Natural killer cell (primary cell): ENCODE measurements around the gene SPIRE1. TPM values are rescaled to one million over a fixed set of nuclear protein-coding genes. Genes with fewer than 3 reads are reported as not detected.

ENCODE experiments used
- ATAC-seq, 3 donors: fragments of 150-1000 bp in 2 of 3; fragments of 200-7000 bp in 1 of 3; cut with Tn5 transposase; 1 replicate in 1 of 3; 2 replicates in 2 of 3; pipeline ENCODE4 v1.10.0; 2021; ENCODE audit warnings: mild to moderate bottlenecking in 2 of 3, moderate library complexity in 2 of 3
- DNase-seq, 2 donors: peaks; one replicate each; pipeline versions ENCODE4 v3.0.0 to v3.0.0-alpha.2; 2013 to 2021; ENCODE audit warnings: mixed read lengths in 1 of 2
- H3K27ac ChIP-seq: one replicate; pipeline ENCODE4 v1.5.1; 2013; ENCODE audit warnings: mild to moderate bottlenecking, low read length
- H3K27me3 ChIP-seq: one replicate; pipeline ENCODE4 v1.6.1; 2013; ENCODE audit warnings: low read length; ENCODE audit not compliant: control insufficient read depth, insufficient read depth
- H3K36me3 ChIP-seq: one replicate; pipeline ENCODE4 v1.6.1; 2013; ENCODE audit warnings: low read length; ENCODE audit not compliant: control insufficient read depth, insufficient read depth
- H3K4me1 ChIP-seq: one replicate; pipeline ENCODE4 v1.6.1; 2013; ENCODE audit warnings: low read length; ENCODE audit not compliant: control insufficient read depth, insufficient read depth
- H3K4me3 ChIP-seq: one replicate; pipeline ENCODE4 v1.5.1; 2013; ENCODE audit warnings: low read length
- H3K9me3 ChIP-seq: one replicate; pipeline ENCODE4 v1.6.1; 2013; ENCODE audit warnings: low read length; ENCODE audit not compliant: control insufficient read depth, insufficient read depth
- H3K27ac Mint-ChIP-seq, 2 donors: one replicate each; pipeline ENCODE4 v1.8.0; 2022; ENCODE audit warnings: mild to moderate bottlenecking in 2 of 2, mixed read lengths in 2 of 2, moderate library complexity in 1 of 2
- H3K27me3 Mint-ChIP-seq, 2 donors: one replicate each; pipeline ENCODE4 v1.8.0; 2022; ENCODE audit warnings: low read depth in 2 of 2, mixed read lengths in 2 of 2
- H3K36me3 Mint-ChIP-seq: one replicate; pipeline ENCODE4 v1.8.0; 2022; ENCODE audit warnings: mixed read lengths
- H3K4me1 Mint-ChIP-seq, 2 donors: one replicate each; pipeline ENCODE4 v1.8.0; 2022; ENCODE audit warnings: mixed read lengths in 2 of 2
- H3K4me3 Mint-ChIP-seq: one replicate; pipeline ENCODE4 v1.8.0; 2022; ENCODE audit warnings: mild to moderate bottlenecking, moderate library complexity, mixed read lengths
- H3K9me3 Mint-ChIP-seq, 2 donors: one replicate each; pipeline ENCODE4 v1.8.0; 2022; ENCODE audit warnings: mixed read lengths in 2 of 2
- WGBS: methylation state at CpG from one replicate; pipeline ENCODE4 v1.1.7; 2013; ENCODE audit warnings: missing lambda C conversion rate; ENCODE audit not compliant: insufficient coverage; 5-methylcytosine and 5-hydroxymethylcytosine counted together
- intact Hi-C: fragments of 100-400 bp; cut with micrococcal nuclease; formaldehyde crosslinking; loops from one replicate; pipeline ENCODE4 v1.14.2; 2022
- total RNA-seq, 4 donors: library from RNA; stranded (reverse); fragments of 120-200 nt in 1 of 4; gene quantifications; one replicate each; pipeline versions ENCODE4 v1.2.3 to v1.2.4, GENCODE V29; 2013 to 2022
- TF ChIP-seq, protein P1 (sequence below): fragments of 200-600 bp; IDR thresholded peaks from one replicate; pipeline ENCODE4 v1.8.0; 2022; ENCODE audit warnings: antibody characterized with exemption

SPIRE1 gene
- total RNA-seq, 3 donors from 2014 or later (not counting 1 experiment from before 2014, with no cell fraction given): 4.8 to 6.7 (median 5.4) TPM

DNA sequence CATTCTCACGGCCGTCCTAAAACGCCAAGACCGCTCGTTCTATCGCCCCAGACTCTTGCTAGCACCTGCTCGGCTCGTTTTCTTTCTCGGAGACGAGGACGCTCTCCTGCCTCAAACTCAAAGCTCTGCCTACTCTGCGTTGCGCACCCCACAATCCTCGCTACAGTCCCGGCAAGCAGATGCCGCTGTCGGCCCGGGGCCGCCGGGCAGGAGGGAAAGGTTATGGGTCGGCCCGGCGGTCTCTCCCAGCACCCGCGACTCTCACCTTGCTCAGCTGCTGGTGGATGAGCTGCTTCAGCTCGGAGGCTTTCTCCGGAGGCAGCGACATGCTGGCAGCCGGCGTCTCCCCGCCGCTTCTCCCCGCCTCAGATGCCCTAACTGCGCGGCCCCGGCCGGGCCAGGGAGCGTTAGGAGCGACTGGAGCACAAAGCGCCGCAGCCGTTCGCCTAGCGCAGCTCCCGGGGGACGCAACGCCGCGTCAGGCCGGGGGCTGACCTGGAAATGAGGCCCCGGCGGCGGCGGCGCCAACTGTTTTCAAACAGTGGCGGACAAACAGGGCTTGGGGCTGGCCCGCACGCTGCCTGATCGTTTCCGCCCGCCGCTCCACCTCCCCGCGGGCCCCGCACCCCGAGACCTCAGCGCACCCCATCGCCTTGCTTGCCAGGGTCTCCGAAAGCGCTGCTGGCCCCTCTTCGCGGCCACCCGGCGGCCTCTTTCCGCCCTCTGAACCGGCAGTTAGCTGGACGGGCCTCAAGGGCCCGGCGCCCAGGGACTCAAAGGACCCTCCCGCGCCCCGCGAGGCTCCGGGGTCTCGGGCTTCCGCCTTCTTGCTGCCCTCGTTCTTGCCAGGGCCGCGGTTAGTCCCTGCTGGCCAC lies 44.6 kb upstream of the SPIRE1 start, which contains the start of the genes CEP76 and PSMG2:
CEP76 (minus strand) TSS at position 503 of the 875 bp plus-strand sequence; CDS start at position 328, 175 bp downstream.
PSMG2 (plus strand) TSS at position 822 of the 875 bp plus-strand sequence. CDS start 66 bp downstream, outside the sequence.
- WGBS: under 1% methylated on average over 89 of the region's 89 CpGs
- DNase-seq: peak; percentile 82 to 88
- H3K27ac Mint-ChIP-seq: peak within 1 kb of the TSS; percentile 94 to 99
- Histone ChIP-seq H3K27ac (peak within 1 kb of the TSS; percentile 99), H3K9me3 (no peaks in the 10 kb centered on the region), H3K27me3 (no peaks in the 10 kb centered on the region), H3K4me3 (peak within 1 kb of the TSS; percentile 99), H3K36me3 (peaks cover 12% of the 10 kb centered on the region), H3K4me1 (peaks cover 20% of the 10 kb centered on the region)
- TF ChIP-seq, protein P1, sequence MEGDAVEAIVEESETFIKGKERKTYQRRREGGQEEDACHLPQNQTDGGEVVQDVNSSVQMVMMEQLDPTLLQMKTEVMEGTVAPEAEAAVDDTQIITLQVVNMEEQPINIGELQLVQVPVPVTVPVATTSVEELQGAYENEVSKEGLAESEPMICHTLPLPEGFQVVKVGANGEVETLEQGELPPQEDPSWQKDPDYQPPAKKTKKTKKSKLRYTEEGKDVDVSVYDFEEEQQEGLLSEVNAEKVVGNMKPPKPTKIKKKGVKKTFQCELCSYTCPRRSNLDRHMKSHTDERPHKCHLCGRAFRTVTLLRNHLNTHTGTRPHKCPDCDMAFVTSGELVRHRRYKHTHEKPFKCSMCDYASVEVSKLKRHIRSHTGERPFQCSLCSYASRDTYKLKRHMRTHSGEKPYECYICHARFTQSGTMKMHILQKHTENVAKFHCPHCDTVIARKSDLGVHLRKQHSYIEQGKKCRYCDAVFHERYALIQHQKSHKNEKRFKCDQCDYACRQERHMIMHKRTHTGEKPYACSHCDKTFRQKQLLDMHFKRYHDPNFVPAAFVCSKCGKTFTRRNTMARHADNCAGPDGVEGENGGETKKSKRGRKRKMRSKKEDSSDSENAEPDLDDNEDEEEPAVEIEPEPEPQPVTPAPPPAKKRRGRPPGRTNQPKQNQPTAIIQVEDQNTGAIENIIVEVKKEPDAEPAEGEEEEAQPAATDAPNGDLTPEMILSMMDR: no peak
- peaks cover 41 to 47% of the 10 kb centered on the region in 2 donors for H3K4me1 Mint-ChIP-seq
- ATAC-seq: peak; percentile 81 to 87 (median 83)
- intact Hi-C loops: loop anchor here (5.0 kb wide), 1 partner anchor 325 kb away; the partner anchor contains the start of gene AFG3L2
- no peaks in the 10 kb centered on the region for H3K9me3 Mint-ChIP-seq
- H3K4me3 Mint-ChIP-seq: peak within 1 kb of the TSS; percentile 99
- no peaks in the 10 kb centered on the region for H3K36me3 Mint-ChIP-seq
- H3K27me3 Mint-ChIP-seq: no peaks in the 10 kb centered on the region

DNA sequence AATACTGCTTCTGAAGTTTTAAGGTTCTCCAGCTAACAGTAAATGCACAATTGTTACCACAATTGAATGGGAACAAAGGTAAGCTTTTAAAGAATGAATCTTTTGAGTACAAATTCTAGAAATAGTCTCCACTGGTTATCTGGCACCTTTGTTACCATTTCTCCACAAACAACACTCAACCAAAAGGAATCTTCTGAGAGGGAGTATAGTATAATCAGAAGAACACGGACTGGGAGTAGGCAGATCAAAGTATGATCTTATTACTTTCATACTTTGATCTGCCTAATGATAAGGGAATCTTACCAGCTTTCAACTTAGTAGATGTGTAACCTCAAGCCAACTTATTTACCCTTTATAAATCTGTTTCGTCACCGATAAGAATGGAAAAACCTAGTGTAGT lies 43.3 kb upstream of the SPIRE1 start:
- Mint-ChIP-seq H3K27me3 (no peaks in the 10 kb centered on the region), H3K27ac (peak overlapping the region; percentile 94 to 99), H3K4me3 (peak overlapping the region; percentile 99), H3K4me1 (peaks cover 41 to 43% of the 10 kb centered on the region in 2 donors), H3K9me3 (no peaks in the 10 kb centered on the region), H3K36me3 (no peaks in the 10 kb centered on the region)
- intact Hi-C loops: loop anchor here (5.0 kb wide), 1 partner anchor 324 kb away; the partner anchor contains the start of gene AFG3L2
- Histone ChIP-seq H3K4me3 (no peak overlapping the region), H3K4me1 (peaks cover 20% of the 10 kb centered on the region), H3K36me3 (peaks cover 12% of the 10 kb centered on the region), H3K27ac (no peak overlapping the region), H3K27me3 (no peaks in the 10 kb centered on the region), H3K9me3 (no peaks in the 10 kb centered on the region)
- 100% methylated on average over 2 of the region's 3 CpGs for WGBS
- ATAC-seq (no peak), DNase-seq (no peak)
- TF ChIP-seq, protein P1: no peak

DNA sequence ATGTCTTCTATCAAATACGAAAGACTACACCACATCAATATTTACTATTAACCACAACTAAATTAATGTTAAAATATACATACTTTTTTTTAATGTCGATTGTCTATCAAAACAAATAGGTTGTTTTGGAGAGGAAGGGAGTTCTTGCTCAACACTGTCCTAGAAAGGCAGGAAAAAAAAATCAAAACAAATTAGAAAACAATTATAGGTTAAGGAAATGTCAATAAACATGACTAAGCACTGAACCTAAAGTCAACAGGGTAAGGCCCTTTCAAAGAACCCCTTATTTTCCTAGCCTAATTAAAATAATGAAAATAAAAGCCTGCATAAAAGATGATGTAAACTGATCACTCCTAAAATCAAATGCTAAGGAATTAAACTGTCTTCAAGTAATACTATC lies 41.8 kb upstream of the SPIRE1 start:
- no CpG with 5 or more reads among the region's 2 CpGs for WGBS
- H3K36me3 Mint-ChIP-seq: no peaks in the 10 kb centered on the region

More for the DNA sequence above, 41.8 kb upstream of the SPIRE1 start:
- Histone ChIP-seq H3K27ac (no peak overlapping the region), H3K4me1 (peaks cover 20% of the 10 kb centered on the region), H3K27me3 (no peaks in the 10 kb centered on the region), H3K36me3 (peaks cover 10% of the 10 kb centered on the region), H3K9me3 (no peaks in the 10 kb centered on the region), H3K4me3 (no peak overlapping the region)
- H3K27me3 Mint-ChIP-seq: no peaks in the 10 kb centered on the region
- ATAC-seq (no peak), DNase-seq (no peak)
- no peak overlapping the region for H3K27ac Mint-ChIP-seq
- H3K4me3 Mint-ChIP-seq: no peak overlapping the region
- intact Hi-C loops: loop anchor here (5.0 kb wide), 1 partner anchor 322 kb away; the partner anchor contains the start of gene AFG3L2
- H3K9me3 Mint-ChIP-seq: no peaks in the 10 kb centered on the region
- TF ChIP-seq, protein P1: no peak
- H3K4me1 Mint-ChIP-seq: peaks cover 32 to 33% of the 10 kb centered on the region in 2 donors
